Measurements from ENCODE around the gene NKIRAS1.

The NKIRAS1 gene

GRCh38 chr3:23944861-23945662, 28.3 kb upstream of the NKIRAS1 start, which contains the start of gene NR1D2 (continued):
- no peak for TF ChIP-seq AEBP2 (tag by site-specific recombination; IDR thresholded peaks at IDR 0.05; ENCODE audit: borderline replicate concordance)
- TF ChIP-seq ZBTB10 (tag by site-specific recombination; IDR thresholded peaks at IDR 0.05): peak; percentile 57; the same call in 1 of the 2 replicates
- TF ChIP-seq ZNF350 (tag by site-specific recombination; IDR thresholded peaks at IDR 0.05): no peak
- peak; percentile 57 for TF ChIP-seq ZXDB (tag by site-specific recombination; IDR thresholded peaks at IDR 0.05)
- TF ChIP-seq ZNF768 (tag by site-specific recombination; IDR thresholded peaks at IDR 0.05): no peak
- TF ChIP-seq ZNF658 (tag by site-specific recombination; IDR thresholded peaks at IDR 0.05): no peak
- no peak for TF ChIP-seq YY2 (tag by site-specific recombination; IDR thresholded peaks at IDR 0.05)
- TF ChIP-seq ZNF223 (tag by site-specific recombination; IDR thresholded peaks at IDR 0.05): no peak
- TF ChIP-seq ZNF138 (tag by site-specific recombination; IDR thresholded peaks at IDR 0.05; ENCODE audit: borderline replicate concordance): no peak
- TF ChIP-seq ZFP69B (tag by site-specific recombination; IDR thresholded peaks at IDR 0.05): 0 out of 2 replicates have a peak, but pooled peaks have one; percentile 49
- TF ChIP-seq ZNF202 (tag by site-specific recombination; IDR thresholded peaks at IDR 0.05; ENCODE audit: borderline replicate concordance): no peak
- TF ChIP-seq ZSCAN16 (tag by site-specific recombination; IDR thresholded peaks at IDR 0.05): no peak
- no peak for TF ChIP-seq ZNF19 (tag by site-specific recombination; IDR thresholded peaks at IDR 0.05; ENCODE audit: low read depth)
- TF ChIP-seq ZNF174 (tag by site-specific recombination; IDR thresholded peaks at IDR 0.05): no peak
- TF ChIP-seq ZNF37A (tag by site-specific recombination; IDR thresholded peaks at IDR 0.05): no peak
- no peak for TF ChIP-seq ZNF274 (IDR thresholded peaks at IDR 0.05; ENCODE audit: low read length)
- TF ChIP-seq ZNF274 (tag by site-specific recombination; IDR thresholded peaks at IDR 0.05; ENCODE audit: borderline replicate concordance): no peak
- no peak for TF ChIP-seq ZNF639 (tag by site-specific recombination; IDR thresholded peaks at IDR 0.05)
- no peak for TF ChIP-seq ZNF175 (tag by site-specific recombination; IDR thresholded peaks at IDR 0.05)
- no peak for TF ChIP-seq KLF16 (tag by site-specific recombination; IDR thresholded peaks at IDR 0.05)
- TF ChIP-seq ZBTB44 (tag by site-specific recombination; IDR thresholded peaks at IDR 0.05): peak; percentile 68
- no peak for TF ChIP-seq ZNF626 (tag by site-specific recombination; IDR thresholded peaks at IDR 0.05)
- no peak for TF ChIP-seq ZNF558 (tag by site-specific recombination; IDR thresholded peaks at IDR 0.05)
- no peak for TF ChIP-seq ZNF16 (tag by site-specific recombination; IDR thresholded peaks at IDR 0.05; ENCODE audit: low read depth)
- TF ChIP-seq ZBTB8A (tag by site-specific recombination; IDR thresholded peaks at IDR 0.05): peak; percentile 19; the same call in 1 of the 2 replicates
- TF ChIP-seq ZNF426 (tag by site-specific recombination; IDR thresholded peaks at IDR 0.05): no peak
- TF ChIP-seq REST (tag by site-specific recombination; IDR thresholded peaks at IDR 0.05): no peak
- TF ChIP-seq ZNF266 (tag by site-specific recombination; IDR thresholded peaks at IDR 0.05; ENCODE audit: low read depth): no peak
